H9 (cell line): ENCODE measurements around the gene SNX1. TPM values are rescaled to one million over a fixed set of nuclear protein-coding genes. Genes with fewer than 3 reads are reported as not detected.

Source experiments
- DNase-seq: peaks from one replicate; pipeline ENCODE4 v3.0.0-alpha.2; 2017
- H2AFZ ChIP-seq: one replicate; pipeline ENCODE4 v1.6.1; 2013; ENCODE audit warnings: mild to moderate bottlenecking, low read length, control low read depth, moderate library complexity
- H2AK5ac ChIP-seq: 2 replicates; pipeline ENCODE4 v1.6.1; 2013; ENCODE audit warnings: low read length, control low read depth, mixed read lengths; ENCODE audit not compliant: insufficient read length
- H2BK120ac ChIP-seq: one replicate; pipeline ENCODE4 v1.6.1; 2013; ENCODE audit warnings: low read depth, mild to moderate bottlenecking, low read length, control low read depth, inconsistent platforms; ENCODE audit not compliant: poor library complexity, severe bottlenecking
- H2BK12ac ChIP-seq: 2 replicates; pipeline ENCODE4 v1.6.1; 2013; ENCODE audit warnings: low read length, control low read depth, mixed read lengths, low read depth; ENCODE audit not compliant: insufficient read length
- H2BK15ac ChIP-seq: 2 replicates; pipeline ENCODE4 v1.6.1; 2013; ENCODE audit warnings: low read depth, low read length, control low read depth
- H2BK20ac ChIP-seq: one replicate; pipeline ENCODE4 v1.6.1; 2013; ENCODE audit warnings: low read depth, mild to moderate bottlenecking, low read length, control low read depth, inconsistent platforms; ENCODE audit not compliant: poor library complexity, severe bottlenecking
- H2BK5ac ChIP-seq: 2 replicates; pipeline ENCODE4 v1.6.1; 2013; ENCODE audit warnings: low read length, control low read depth, mixed read lengths; ENCODE audit not compliant: insufficient read length
- H3K14ac ChIP-seq: 2 replicates; pipeline ENCODE4 v1.6.1; 2013; ENCODE audit warnings: low read length, control low read depth; ENCODE audit not compliant: insufficient read depth
- H3K18ac ChIP-seq: 2 replicates; pipeline ENCODE4 v1.6.1; 2013; ENCODE audit warnings: low read depth, mild to moderate bottlenecking, mixed read lengths, low read length, control low read depth; ENCODE audit not compliant: insufficient read length
- H3K23ac ChIP-seq: 2 replicates; pipeline ENCODE4 v1.6.1; 2013; ENCODE audit warnings: low read length, control low read depth, mixed read lengths, low read depth; ENCODE audit not compliant: insufficient read length
- H3K23me2 ChIP-seq: 2 replicates; pipeline ENCODE4 v1.6.1; 2013; ENCODE audit warnings: low read depth, mild to moderate bottlenecking, mixed read lengths, low read length, control low read depth; ENCODE audit not compliant: insufficient read length, poor library complexity, severe bottlenecking
- H3K27ac ChIP-seq: 2 replicates; pipeline ENCODE4 v1.5.1; 2013; ENCODE audit warnings: low read length, control low read depth, mixed read lengths, low read depth; ENCODE audit not compliant: insufficient read length
- H3K27me3 ChIP-seq: 2 replicates; pipeline ENCODE4 v1.6.1; 2013; ENCODE audit warnings: low read length, control low read depth, inconsistent platforms; ENCODE audit not compliant: insufficient read depth
- H3K4ac ChIP-seq: 2 replicates; pipeline ENCODE4 v1.6.1; 2013; ENCODE audit warnings: low read depth, mild to moderate bottlenecking, control low read depth, inconsistent platforms, low read length, moderate library complexity
- H3K4me1 ChIP-seq: 2 replicates; pipeline ENCODE4 v1.6.1; 2013; ENCODE audit warnings: low read length, control low read depth, inconsistent platforms; ENCODE audit not compliant: insufficient read depth
- H3K4me2 ChIP-seq: 2 replicates; pipeline ENCODE4 v1.6.1; 2013; ENCODE audit warnings: low read length, control low read depth, mixed read lengths; ENCODE audit not compliant: insufficient read length, insufficient read depth
- H3K56ac ChIP-seq: 2 replicates; pipeline ENCODE4 v1.6.1; 2013; ENCODE audit warnings: low read depth, mild to moderate bottlenecking, mixed read lengths, low read length, control low read depth; ENCODE audit not compliant: insufficient read length
- H3K79me1 ChIP-seq: 2 replicates; pipeline ENCODE4 v1.6.1; 2013; ENCODE audit warnings: low read depth, mild to moderate bottlenecking, moderate library complexity, low read length, control low read depth, inconsistent platforms; ENCODE audit not compliant: insufficient read depth, poor library complexity, severe bottlenecking
- H3K79me2 ChIP-seq: 2 replicates; pipeline ENCODE4 v1.6.1; 2013; ENCODE audit warnings: low read length, control low read depth, inconsistent platforms; ENCODE audit not compliant: insufficient read depth
- H3K9ac ChIP-seq: 2 replicates; pipeline ENCODE4 v1.6.1; 2013; ENCODE audit warnings: low read length, control low read depth, mixed read lengths; ENCODE audit not compliant: insufficient read length; ENCODE audit errors: extremely low read depth
- H3K9me3 ChIP-seq: one replicate; pipeline ENCODE4 v1.6.1; 2013; ENCODE audit warnings: low read depth, low read length, inconsistent platforms; ENCODE audit not compliant: control insufficient read depth
- H3T11ph ChIP-seq: one replicate; pipeline ENCODE4 v1.6.1; 2013; ENCODE audit warnings: mild to moderate bottlenecking, low read length, control low read depth, inconsistent platforms
- H4K20me1 ChIP-seq: one replicate; pipeline ENCODE4 v1.6.1; 2013; ENCODE audit not compliant: control insufficient read depth, insufficient read length, insufficient read depth
- H4K5ac ChIP-seq: 2 replicates; pipeline ENCODE4 v1.6.1; 2013; ENCODE audit warnings: low read depth, mild to moderate bottlenecking, mixed read lengths, low read length, control low read depth; ENCODE audit not compliant: insufficient read length
- H4K8ac ChIP-seq: replicated peaks from 2 replicates; pipeline ENCODE4 v1.6.1; 2013; ENCODE audit warnings: low read length, control low read depth, mixed read lengths, low read depth; ENCODE audit not compliant: insufficient read length
- H4K91ac ChIP-seq: 2 replicates; pipeline ENCODE4 v1.6.1; 2013; ENCODE audit warnings: low read depth, mild to moderate bottlenecking, moderate library complexity, mixed read lengths, low read length, control low read depth; ENCODE audit not compliant: insufficient read length
- H3K27ac Mint-ChIP-seq, 3 experiments: 2 replicates in 2 of 3; 3 replicates in 1 of 3; pipeline ENCODE4 v1.8.0; 2020 to 2021; ENCODE audit warnings: mixed read lengths in 3 of 3, mild to moderate bottlenecking in 1 of 3, moderate library complexity in 1 of 3
- H3K27me3 Mint-ChIP-seq: 2 replicates; pipeline ENCODE4 v1.8.0; 2021; ENCODE audit warnings: low read depth, mild to moderate bottlenecking, moderate library complexity, mixed read lengths
- H3K36me3 Mint-ChIP-seq, 3 experiments: 2 replicates in 2 of 3; 3 replicates in 1 of 3; pipeline ENCODE4 v1.8.0; 2020 to 2021; ENCODE audit warnings: low read depth in 3 of 3, mixed read lengths in 3 of 3; ENCODE audit not compliant: insufficient read depth in 1 of 3
- H3K4me1 Mint-ChIP-seq, 2 experiments: 2 replicates each; pipeline ENCODE4 v1.8.0; 2020; ENCODE audit warnings: mixed read lengths in 2 of 2
- H3K4me3 Mint-ChIP-seq, 2 experiments: 2 replicates in 1 of 2; 3 replicates in 1 of 2; pipeline ENCODE4 v1.8.0; 2020 to 2021; ENCODE audit warnings: mild to moderate bottlenecking in 2 of 2, mixed read lengths in 2 of 2, moderate library complexity in 1 of 2
- H3K9me3 Mint-ChIP-seq, 2 experiments: 2 replicates in 1 of 2; 3 replicates in 1 of 2; pipeline ENCODE4 v1.8.0; 2020; ENCODE audit warnings: mild to moderate bottlenecking in 2 of 2, mixed read lengths in 2 of 2, moderate library complexity in 1 of 2
- CTCF ChIP-seq: fragments of 200-600 bp; sonication (generic); conservative IDR thresholded peaks from 3 replicates; pipeline ENCODE4 v1.8.0; 2021; ENCODE audit warnings: antibody characterized with exemption, mild to moderate bottlenecking
- WGBS: extraction: QIAGEN DNeasy Blood & Tissue Kit; methylation state at CpG from one replicate; pipeline ENCODE4 v1.1.7; 2013; ENCODE audit warnings: missing lambda C conversion rate, low lambda C conversion rate, mixed read lengths; ENCODE audit not compliant: insufficient read length; ENCODE audit errors: extremely low coverage; 5-methylcytosine and 5-hydroxymethylcytosine counted together
- total RNA-seq: library from RNA; stranded (reverse); gene quantifications from 2 replicates; pipeline ENCODE4 v1.2.1, GENCODE V29; 2021

The SNX1 gene
- total RNA-seq, 1 experiment from 2014 or later: 58.8 TPM

GRCh38 chr15:64134345-64134829 is 38.6 kb downstream of the SNX1 start:
- Histone ChIP-seq H3K79me1 (no peaks in the 10 kb centered on the region), H3K9me3 (no peaks in the 10 kb centered on the region), H4K91ac (no peak overlapping the region), H4K5ac (no peak overlapping the region), H3T11ph (no peak overlapping the region), H3K27me3 (no peaks in the 10 kb centered on the region), H3K4me2 (no peak overlapping the region), H2BK15ac (no peak overlapping the region), H3K9ac (no peak overlapping the region), H4K20me1 (no peaks in the 10 kb centered on the region), H2BK120ac (no peak overlapping the region), H2BK12ac (no peak overlapping the region), H2BK5ac (no peak overlapping the region), H3K23ac (no peak overlapping the region), H3K27ac (no peak overlapping the region), H3K18ac (no peak overlapping the region), H4K8ac (no peak overlapping the region), H2BK20ac (no peak overlapping the region), H3K23me2 (no peaks in the 10 kb centered on the region), H3K4me1 (no peaks in the 10 kb centered on the region), H3K79me2 (no peaks in the 10 kb centered on the region), H3K14ac (no peak overlapping the region), H3K4ac (no peak overlapping the region), H2AFZ (no peak overlapping the region), H3K56ac (no peak overlapping the region), H2AK5ac (no peak overlapping the region)
- no peak for DNase-seq
- peaks cover 15 to 68% (median 61%) of the 10 kb centered on the region in 3 experiments; a peak in 6 of 7 replicates for H3K36me3 Mint-ChIP-seq
- H3K9me3 Mint-ChIP-seq: no peaks in the 10 kb centered on the region
- no peak for TF ChIP-seq CTCF
- no peak overlapping the region for H3K27ac Mint-ChIP-seq
- H3K4me1 Mint-ChIP-seq: 0 out of 4 replicates have a peak, but pooled peaks cover 0 to 7% of the 10 kb centered on the region in 2 experiments
- H3K27me3 Mint-ChIP-seq: no peaks in the 10 kb centered on the region
- no peak overlapping the region for H3K4me3 Mint-ChIP-seq
- WGBS: no CpG with 5 or more reads among the region's 9 CpGs
